Activated CD4-positive, alpha-beta T cell treated with anti-CD3 and anti-CD28 coated beads, Interleukin-2, amount 10 ng/mL, durations not matched to agents 7 days and 5 days (primary cell): Measurements from ENCODE around the gene EPHB1. TPM values are rescaled to one million over a fixed set of nuclear protein-coding genes. Genes with fewer than 3 reads are reported as not detected.
"Not testable (repeated sequence)": the region's sequence is repeated elsewhere in the genome, so short reads cannot be mapped to it uniquely, and the experiment has no call there.

Source experiments
- CTCF ChIA-PET: fragments of 350-600 bp; sonication (Branson Sonifier 250); formaldehyde crosslinking; loops from one replicate; lab custom pipeline; 2021; ENCODE audit warnings: antibody characterized with exemption; lab: Charles Lee
- POLR2A ChIA-PET: fragments of 350-600 bp; sonication (Branson Sonifier 250); formaldehyde crosslinking; loops from one replicate; lab custom pipeline; 2021; ENCODE audit warnings: antibody characterized with exemption; lab: Charles Lee
- DNase-seq: peaks from one replicate; pipeline ENCODE4 v3.0.0-alpha.2; 2020
- H3K27ac Mint-ChIP-seq: one replicate; pipeline ENCODE4 v1.8.0; 2021; ENCODE audit warnings: mild to moderate bottlenecking, moderate library complexity, mixed read lengths
- H3K27me3 Mint-ChIP-seq: one replicate; pipeline ENCODE4 v1.8.0; 2021; ENCODE audit warnings: mixed read lengths
- H3K36me3 Mint-ChIP-seq: one replicate; pipeline ENCODE4 v1.8.0; 2021; ENCODE audit warnings: low read depth, mixed read lengths
- H3K4me1 Mint-ChIP-seq: one replicate; pipeline ENCODE4 v1.8.0; 2021; ENCODE audit warnings: mixed read lengths
- H3K4me3 Mint-ChIP-seq: one replicate; pipeline ENCODE4 v1.8.0; 2021; ENCODE audit warnings: mild to moderate bottlenecking, moderate library complexity, mixed read lengths
- H3K9me3 Mint-ChIP-seq: one replicate; pipeline ENCODE4 v1.8.0; 2021; ENCODE audit warnings: mixed read lengths
- total RNA-seq, 2 experiments: library from RNA; stranded (reverse); gene quantifications; one replicate each; pipeline ENCODE4 v1.2.3, GENCODE V29; 2021

The EPHB1 gene
- total RNA-seq, 2 experiments from 2014 or later = 1.2 to 1.8 TPM

- Mint-ChIP-seq H3K27me3 (no peaks in the 10 kb centered on the region), H3K4me1 (no peaks in the 10 kb centered on the region), H3K36me3 (no peaks in the 10 kb centered on the region), H3K4me3 (no peak overlapping the region), H3K9me3 (no peaks in the 10 kb centered on the region), H3K27ac (no peak overlapping the region)
- POLR2A ChIA-PET = no interaction called here
- no peak for DNase-seq
- CTCF ChIA-PET = no interaction called here
Observed at GRCh38 chr3:135056084-135056730, 261.1 kb downstream of the EPHB1 start.

GRCh38 chr3:135056733-135057310, 261.8 kb downstream of the EPHB1 start:
- H3K9me3 Mint-ChIP-seq = no peaks in the 10 kb centered on the region
- H3K4me1 Mint-ChIP-seq = no peaks in the 10 kb centered on the region
- CTCF ChIA-PET = no interaction called here
- no peak for DNase-seq
- no peak overlapping the region for H3K4me3 Mint-ChIP-seq
- H3K27ac Mint-ChIP-seq = no peak overlapping the region
- POLR2A ChIA-PET = no interaction called here
- H3K27me3 Mint-ChIP-seq = no peaks in the 10 kb centered on the region
- H3K36me3 Mint-ChIP-seq = no peaks in the 10 kb centered on the region

- Mint-ChIP-seq H3K36me3 (no peaks in the 10 kb centered on the region), H3K27ac (no peak overlapping the region), H3K27me3 (no peaks in the 10 kb centered on the region), H3K4me3 (no peak overlapping the region), H3K9me3 (no peaks in the 10 kb centered on the region), H3K4me1 (no peaks in the 10 kb centered on the region)
- POLR2A ChIA-PET = no interaction called here
- CTCF ChIA-PET = no interaction called here
- no peak for DNase-seq
Observed at GRCh38 chr3:135057996-135058395, 262.9 kb downstream of the EPHB1 start.

DNA sequence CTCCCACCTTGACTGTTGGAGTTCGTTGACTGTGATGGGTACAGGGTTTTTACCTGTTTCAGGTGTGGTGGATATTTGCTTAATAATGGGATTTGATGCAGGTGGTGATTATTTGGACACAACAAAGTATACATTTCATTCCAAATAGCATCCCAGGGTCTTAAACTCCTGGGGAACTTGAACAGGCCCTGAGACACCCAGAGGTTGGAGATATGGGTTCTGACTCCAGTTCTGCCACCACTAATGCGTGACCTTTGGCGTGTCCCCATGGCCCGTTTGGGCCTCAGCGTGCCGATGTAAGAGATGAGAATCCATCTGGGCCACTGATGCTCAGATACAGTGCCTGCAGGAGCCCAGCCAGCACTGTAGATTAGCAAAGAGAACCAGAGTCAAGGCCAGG, 264.5 kb downstream of the EPHB1 start:
- H3K27me3 Mint-ChIP-seq = no peaks in the 10 kb centered on the region
- POLR2A ChIA-PET = no interaction called here

GRCh38 chr3:135066844-135067727, 272.0 kb downstream of the EPHB1 start:
- H3K27me3 Mint-ChIP-seq, POLR2A ChIA-PET, H3K9me3 Mint-ChIP-seq, H3K4me1 Mint-ChIP-seq, H3K4me3 Mint-ChIP-seq, CTCF ChIA-PET, H3K27ac Mint-ChIP-seq, DNase-seq, H3K36me3 Mint-ChIP-seq: not testable (repeated sequence)

More for the DNA sequence above, 264.5 kb downstream of the EPHB1 start:
- Mint-ChIP-seq H3K4me1 (no peaks in the 10 kb centered on the region), H3K27ac (no peak overlapping the region), H3K9me3 (no peaks in the 10 kb centered on the region), H3K4me3 (no peak overlapping the region), H3K36me3 (no peaks in the 10 kb centered on the region)
- CTCF ChIA-PET = no interaction called here
- DNase-seq = no peak

GRCh38 chr3:135068011-135068410, 273.0 kb downstream of the EPHB1 start:
- Mint-ChIP-seq H3K36me3 (no peaks in the 10 kb centered on the region), H3K9me3 (peaks cover 3% of the 10 kb centered on the region), H3K27ac (no peak overlapping the region), H3K27me3 (peaks cover 3% of the 10 kb centered on the region), H3K4me3 (no peak overlapping the region), H3K4me1 (no peaks in the 10 kb centered on the region)
- POLR2A ChIA-PET = no interaction called here
- CTCF ChIA-PET = no interaction called here
- no peak for DNase-seq

DNA sequence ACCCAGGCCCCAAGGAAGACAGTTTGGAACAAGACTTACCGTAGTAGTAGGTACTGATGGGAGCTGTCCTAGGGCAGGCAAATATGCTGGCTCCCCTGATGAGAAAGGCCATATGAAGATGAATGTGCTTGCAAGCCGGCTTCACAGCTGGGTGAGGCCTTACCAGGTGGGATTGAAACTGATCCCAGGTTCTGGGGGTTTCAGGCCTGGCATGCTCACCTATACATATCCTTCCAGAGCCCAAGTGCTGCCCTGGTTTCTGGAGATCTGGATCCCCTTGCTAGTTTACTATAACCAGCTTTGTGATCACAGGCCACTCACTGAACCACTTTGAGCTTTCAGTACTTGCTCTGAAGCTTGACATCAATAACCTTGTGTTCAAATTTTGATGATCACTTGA, 274.3 kb downstream of the EPHB1 start:
- ChIA-PET CTCF (no interaction called here), POLR2A (no interaction called here)
- Mint-ChIP-seq H3K4me1 (no peaks in the 10 kb centered on the region), H3K4me3 (no peak overlapping the region), H3K27me3 (peaks cover 3% of the 10 kb centered on the region), H3K36me3 (no peaks in the 10 kb centered on the region), H3K27ac (no peak overlapping the region), H3K9me3 (peaks cover 3% of the 10 kb centered on the region)
- no peak for DNase-seq

- no peak for DNase-seq
- H3K27me3 Mint-ChIP-seq = peaks cover 3% of the 10 kb centered on the region
- no peak overlapping the region for H3K4me3 Mint-ChIP-seq
- H3K4me1 Mint-ChIP-seq = no peaks in the 10 kb centered on the region
- peaks cover 3% of the 10 kb centered on the region for H3K9me3 Mint-ChIP-seq
- ChIA-PET POLR2A (no interaction called here), CTCF (no interaction called here)
- H3K36me3 Mint-ChIP-seq = no peaks in the 10 kb centered on the region
- H3K27ac Mint-ChIP-seq = no peak overlapping the region
Observed at GRCh38 chr3:135071483-135071882, 276.4 kb downstream of the EPHB1 start.

- ChIA-PET CTCF (no interaction called here), POLR2A (no interaction called here)
- Mint-ChIP-seq H3K4me3 (no peak overlapping the region), H3K27me3 (peaks cover 3% of the 10 kb centered on the region), H3K9me3 (peaks cover 3% of the 10 kb centered on the region), H3K36me3 (no peaks in the 10 kb centered on the region), H3K27ac (no peak overlapping the region), H3K4me1 (no peaks in the 10 kb centered on the region)
- no peak for DNase-seq
Observed at GRCh38 chr3:135072431-135072830, 277.4 kb downstream of the EPHB1 start.

GRCh38 chr3:135075157-135075556, 280.1 kb downstream of the EPHB1 start:
- Mint-ChIP-seq H3K9me3 (peaks cover 3% of the 10 kb centered on the region), H3K27ac (no peak overlapping the region), H3K36me3 (no peaks in the 10 kb centered on the region), H3K4me1 (no peaks in the 10 kb centered on the region), H3K4me3 (no peak overlapping the region), H3K27me3 (peaks cover 3% of the 10 kb centered on the region)
- CTCF ChIA-PET = no interaction called here
- POLR2A ChIA-PET = no interaction called here
- DNase-seq = no peak

DNA sequence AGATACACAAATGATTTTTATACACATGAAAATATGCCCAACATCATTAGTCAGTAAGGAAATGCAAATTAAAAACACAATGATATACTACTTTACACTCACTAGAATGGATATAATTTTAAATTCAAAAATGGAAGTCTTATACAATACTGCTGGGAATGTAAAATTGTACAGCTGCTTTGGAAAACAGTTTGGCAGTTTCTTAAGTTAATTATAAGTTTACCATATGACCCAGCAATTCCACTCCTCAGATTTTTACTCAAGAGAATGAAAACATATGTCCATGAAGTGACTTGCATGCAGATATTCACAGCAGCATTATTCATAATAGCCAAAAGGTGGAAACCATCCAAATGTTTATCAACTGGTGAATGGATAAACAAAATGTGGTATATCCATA, 281.3 kb downstream of the EPHB1 start:
- no peak for DNase-seq
- Mint-ChIP-seq H3K27me3 (peaks cover 3% of the 10 kb centered on the region), H3K4me1 (no peaks in the 10 kb centered on the region), H3K9me3 (peaks cover 3% of the 10 kb centered on the region), H3K27ac (no peak overlapping the region), H3K36me3 (no peaks in the 10 kb centered on the region), H3K4me3 (no peak overlapping the region)
- ChIA-PET POLR2A (no interaction called here), CTCF (no interaction called here)

- ChIA-PET POLR2A (no interaction called here), CTCF (no interaction called here)
- Mint-ChIP-seq H3K9me3 (peaks cover 3% of the 10 kb centered on the region), H3K4me1 (no peaks in the 10 kb centered on the region), H3K27me3 (peaks cover 3% of the 10 kb centered on the region), H3K36me3 (no peaks in the 10 kb centered on the region), H3K4me3 (no peak overlapping the region), H3K27ac (no peak overlapping the region)
- DNase-seq = no peak
Observed at GRCh38 chr3:135077186-135077585, 282.1 kb downstream of the EPHB1 start.

DNA sequence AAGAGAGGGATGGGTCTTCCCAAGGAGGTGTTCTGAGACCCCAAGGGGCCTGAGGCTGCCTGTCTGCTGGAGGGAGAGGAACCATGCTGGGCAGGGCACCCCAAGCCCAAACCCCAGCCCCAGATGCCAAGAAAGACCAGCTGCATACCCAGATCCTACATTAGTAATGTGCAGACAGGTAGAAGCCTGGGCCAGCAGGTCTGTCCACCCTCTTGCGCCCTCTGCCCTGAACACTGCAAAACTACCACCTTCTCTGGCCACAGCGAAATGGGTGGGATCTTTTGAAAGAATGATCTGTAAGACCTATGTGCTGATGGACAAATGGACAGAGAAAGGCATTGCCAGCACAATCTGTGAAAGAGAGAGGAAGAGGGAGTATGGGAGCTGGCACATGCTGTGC, 283.2 kb downstream of the EPHB1 start:
- H3K4me1 Mint-ChIP-seq = no peaks in the 10 kb centered on the region
- no peaks in the 10 kb centered on the region for H3K36me3 Mint-ChIP-seq
- H3K27ac Mint-ChIP-seq = no peak overlapping the region
- H3K9me3 Mint-ChIP-seq = no peaks in the 10 kb centered on the region
- no peak overlapping the region for H3K4me3 Mint-ChIP-seq
- no peak for DNase-seq
- H3K27me3 Mint-ChIP-seq = no peaks in the 10 kb centered on the region
- POLR2A ChIA-PET = no interaction called here
- CTCF ChIA-PET = no interaction called here
